K562 (cell line): Measurements from ENCODE around the gene WDR93. TPM values are rescaled to one million over a fixed set of nuclear protein-coding genes. Genes with fewer than 3 reads are reported as not detected.

ENCODE experiments used
- ATAC-seq: fragments of 200-7000 bp; cut with Tn5 transposase; 3 replicates; pipeline ENCODE4 v1.9.1; 2020; ENCODE audit warnings: moderate library complexity
- BruUV-seq: library from RNA; stranded (reverse); fragments of 400-500 nt; replicated peaks from 2 replicates; lab custom pipeline; 2021; lab: Mats Ljungman, UMichigan
- CTCF ChIA-PET: fragments of 300-600 bp; formaldehyde crosslinking; extraction: SDS; loops from one replicate; lab custom pipeline; 2021; ENCODE audit warnings: low intra/inter-chr PET ratio; lab: Yijun Ruan, JAX
- POLR2A ChIA-PET: fragments of 300-600, 350-650 bp; sonication (Branson Sonifier 250); formaldehyde crosslinking; extraction: SDS; loops from one replicate; lab custom pipeline; 2021; ENCODE audit warnings: antibody characterized with exemption, inconsistent platforms; lab: Yijun Ruan, JAX
- DNase-seq, 4 experiments: peaks; one replicate each; pipeline versions ENCODE4 v3.0.0 to v3.0.0-alpha.2; 2011 to 2018; ENCODE audit warnings: low spot score in 3 of 4, mixed read lengths in 3 of 4; ENCODE audit errors: extremely low read depth in 1 of 4
- FAIRE-seq: peaks from 2 replicates; lab custom pipeline; 2011; peaks lifted over from hg19 to GRCh38; lab: Jason Lieb, UNC
- H2AFZ ChIP-seq: 2 replicates; pipeline ENCODE4 v1.6.0; 2011; ENCODE audit warnings: low read depth, low read length, control low read depth, inconsistent platforms
- H3K27ac ChIP-seq: fragments of 200-600 bp; 3 replicates; pipeline ENCODE4 v1.8.0; 2011; ENCODE audit warnings: low read depth, mild to moderate bottlenecking, control low read depth, inconsistent platforms, low read length, moderate library complexity, mixed read lengths; ENCODE audit errors: extremely low read depth
- H3K27me3 ChIP-seq, 2 experiments: fragments of 300-600 bp in 1 of 2; 2 replicates in 1 of 2; 3 replicates in 1 of 2; pipeline versions ENCODE4 v1.6.0 to v1.8.0; 2011; ENCODE audit warnings: inconsistent platforms in 2 of 2, low read length in 2 of 2, mild to moderate bottlenecking in 1 of 2, mixed read lengths in 1 of 2, moderate library complexity in 1 of 2; ENCODE audit not compliant: control insufficient read depth in 2 of 2, insufficient read depth in 2 of 2
- H3K36me3 ChIP-seq: fragments of 300-600 bp; 3 replicates; pipeline ENCODE4 v1.8.0; 2011; ENCODE audit warnings: mild to moderate bottlenecking, low read length, inconsistent platforms; ENCODE audit not compliant: control insufficient read depth, insufficient read depth
- H3K4me1 ChIP-seq, 2 experiments: fragments of 200-600 bp in 1 of 2; replicated peaks in 1 of 2; 2 replicates in 1 of 2; 3 replicates in 1 of 2; pipeline versions ENCODE4 v1.5.1 to v1.8.0; 2011; ENCODE audit warnings: inconsistent platforms in 2 of 2, low read length in 2 of 2, mild to moderate bottlenecking in 1 of 2, mixed read lengths in 1 of 2, moderate library complexity in 1 of 2; ENCODE audit not compliant: control insufficient read depth in 2 of 2, insufficient read depth in 2 of 2
- H3K4me2 ChIP-seq: 2 replicates; pipeline ENCODE4 v1.6.1; 2011; ENCODE audit warnings: low read length, control low read depth, inconsistent platforms, mixed read lengths; ENCODE audit not compliant: insufficient read depth
- H3K4me3 ChIP-seq: fragments of 200-600 bp; sonication (generic), shearing (Covaris generic); 2 replicates; pipeline ENCODE4 v1.5.1; 2016; ENCODE audit warnings: control low read depth, inconsistent platforms
- H3K79me2 ChIP-seq: fragments of 200-600 bp; 3 replicates; pipeline ENCODE4 v1.8.0; 2011; ENCODE audit warnings: low read length, inconsistent platforms; ENCODE audit not compliant: control insufficient read depth, insufficient read depth
- H3K9ac ChIP-seq, 2 experiments: 2 replicates each; pipeline versions ENCODE4 v1.6.0 to v1.6.1; 2011; ENCODE audit warnings: low read depth in 2 of 2, low read length in 2 of 2, control low read depth in 1 of 2, inconsistent platforms in 1 of 2, mild to moderate bottlenecking in 1 of 2, mixed read lengths in 1 of 2; ENCODE audit not compliant: insufficient read depth in 1 of 2
- H3K9me1 ChIP-seq: one replicate; pipeline ENCODE4 v1.6.0; 2011; ENCODE audit warnings: inconsistent platforms, mild to moderate bottlenecking, low read length, moderate library complexity; ENCODE audit not compliant: control insufficient read depth, insufficient read depth
- H3K9me3 ChIP-seq: replicated peaks from 2 replicates; pipeline ENCODE4 v1.5.1; 2011; ENCODE audit warnings: low read depth, low read length, inconsistent platforms; ENCODE audit not compliant: control insufficient read depth, insufficient read depth
- H4K20me1 ChIP-seq: replicated peaks from 2 replicates; pipeline ENCODE4 v1.6.1; 2011; ENCODE audit warnings: low read length, inconsistent platforms, mixed read lengths; ENCODE audit not compliant: control insufficient read depth, insufficient read depth
- CREB3L1 ChIP-seq: fragments of 450-650 bp; IDR thresholded peaks from 2 replicates; pipeline ENCODE4 v1.6.1; 2014; ENCODE audit warnings: low read depth, mild to moderate bottlenecking, moderate library complexity, borderline replicate concordance
- FOXO4 ChIP-seq: fragments of 450-650 bp; formaldehyde crosslinking; IDR thresholded peaks from 2 replicates; pipeline ENCODE4 v1.4.0; 2020; ENCODE audit warnings: mild to moderate bottlenecking, moderate library complexity
- SFPQ ChIP-seq: fragments of 200-400 bp; formaldehyde crosslinking; IDR thresholded peaks from 2 replicates; pipeline ENCODE4 v1.6.1; 2017; ENCODE audit warnings: mild to moderate bottlenecking, low read depth, low read length, moderate library complexity
- TEAD4 ChIP-seq, 2 experiments: sonication (generic) in 1 of 2; formaldehyde crosslinking in 1 of 2; IDR thresholded peaks; 2 replicates each; pipeline versions ENCODE4 v1.6.1 to v1.8.0; 2012 to 2022; ENCODE audit warnings: borderline replicate concordance in 1 of 2, inconsistent platforms in 1 of 2, low read length in 1 of 2, mild to moderate bottlenecking in 1 of 2, missing genetic modification reagents in 1 of 2
- TRIM28 ChIP-seq: fragments of 450-650 bp; IDR thresholded peaks from 2 replicates; pipeline ENCODE4 v1.6.1; 2017
- ZNF436 ChIP-seq: fragments of 250-450, 450-650 bp; sonication (Bioruptor Pico); formaldehyde crosslinking; IDR thresholded peaks from 2 replicates; pipeline ENCODE4 v1.7.0; 2020; ENCODE audit warnings: mild to moderate bottlenecking
- WGBS: fragments of 100-300 bp; shearing (Covaris generic); methylation state at CpG from one replicate; pipeline ENCODE4 v1.1.6; 2016; ENCODE audit warnings: low coverage, mixed read lengths; ENCODE audit not compliant: insufficient coverage; ENCODE audit errors: missing lambda C conversion rate; 5-methylcytosine and 5-hydroxymethylcytosine counted together
- in situ Hi-C: fragments of 300-500 bp; cut with MboI; formaldehyde crosslinking; loops from 4 replicates; pipeline ENCODE4 v1.15.0; 2018; ENCODE audit warnings: inconsistent platforms, mixed read lengths
- intact Hi-C: fragments of 100-400 bp; cut with micrococcal nuclease; formaldehyde crosslinking; loops from 2 replicates; pipeline ENCODE4 v1.14.2; 2022
- polyA plus RNA-seq, 8 experiments: library from polyadenylated mRNA; depleted of rRNA in 4 of 8; stranded (reverse) in 5 of 8; unstranded in 3 of 8; fragments of >200 nt; fragmentation: Nextera tagmentation in 2 of 8; fragmentation: Illumina TruSeq in 1 of 8; extraction: Ambion mirVana in 2 of 8; extraction: Trizol in 1 of 8; gene quantifications; 2 replicates each; pipeline versions ENCODE4 v1.2.1 to v1.2.3, GENCODE V29; 2011 to 2014; ENCODE audit warnings: inconsistent platforms in 1 of 8, missing spikeins in 1 of 8
- total RNA-seq, 7 experiments: library from RNA; depleted of rRNA in 6 of 7; stranded (reverse); fragments of >200 nt in 6 of 7; fragmentation: Illumina TruSeq in 2 of 7; extraction: Trizol in 2 of 7; gene quantifications; 2 replicates each; pipeline versions ENCODE4 v1.2.1 to v1.2.3, GENCODE V29; 2011 to 2021; ENCODE audit warnings: low replicate concordance in 1 of 7

WDR93 gene
- total and polyA plus RNA-seq, 9 of the 15 experiments (the other 6 are each of a cell fraction or from before 2014, with no cell fraction given), result not detected

- BruUV-seq, result no TSS peak
- 47% methylated on average over 4 of the region's 4 CpGs for WGBS
- ChIA-PET CTCF (no interaction called here), POLR2A (interaction anchor here (1.1 kb wide), 1 partner anchor 19 kb away, joined by 4 read pairs; no protein-coding TSS in a partner anchor)
- Histone ChIP-seq H3K36me3 (no peaks in the 10 kb centered on the region), H3K79me2 (no peaks in the 10 kb centered on the region), H3K27ac (no peak overlapping the region), H4K20me1 (no peaks in the 10 kb centered on the region), H3K4me3 (no peak overlapping the region), H3K9me3 (no peaks in the 10 kb centered on the region), H3K4me2 (no peak overlapping the region), H3K4me1 (peaks cover 0 to 35% of the 10 kb centered on the region in 2 experiments; a peak in 3 of 5 replicates), H3K27me3 (peaks cover 4 to 29% of the 10 kb centered on the region in 2 experiments; a peak in 4 of 5 replicates), H3K9me1 (no peaks in the 10 kb centered on the region), H2AFZ (no peak overlapping the region), H3K9ac (no peak overlapping the region)
- DNase-seq, result no peak
- FAIRE-seq, result no peak
- TF ChIP-seq CREB3L1, result no peak
- no peak for TF ChIP-seq FOXO4 (CRISPR knock-in tag)
- no peak for TF ChIP-seq ZNF436
- TF ChIP-seq TEAD4 (IDR thresholded peaks at IDR 0.05; ENCODE audit: low read length), result no peak
- TF ChIP-seq TEAD4 (CRISPR knock-in tag; IDR thresholded peaks at IDR 0.05; ENCODE audit: borderline replicate concordance), result no peak
- no peak for TF ChIP-seq SFPQ
- no peak for TF ChIP-seq TRIM28
- ATAC-seq, result no peak
- intact Hi-C loops, result loop anchor here (10.0 kb wide), 1 partner anchor 535 kb away; no protein-coding TSS in a partner anchor
- in situ Hi-C loops, result no loop called here
These were observed 58.9 kb downstream of the WDR93 start for GRCh38 chr15:89749526-89749925.
